Endothelial cell of umbilical vein (primary cell): Measurements from ENCODE around the gene ZRSR2. TPM values are rescaled to one million over a fixed set of nuclear protein-coding genes. Genes with fewer than 3 reads are reported as not detected.

Experiments used
- Bru-seq: library from RNA; stranded (reverse); fragments of 400-500 nt; gene quantifications from one replicate; lab custom pipeline; 2021; lab: Mats Ljungman, UMichigan
- BruChase-seq, 2 experiments: library from RNA; stranded (reverse); fragments of 400-500 nt; gene quantifications; one replicate each; lab custom pipeline; 2021; lab: Mats Ljungman, UMichigan
- BruUV-seq: library from RNA; stranded (reverse); fragments of 400-500 nt; replicated peaks from 2 replicates; lab custom pipeline; 2021; lab: Mats Ljungman, UMichigan
- CTCF ChIA-PET: fragments of 300-600, 350-600 bp; sonication (Branson Sonifier 250); formaldehyde crosslinking; loops from one replicate; lab custom pipeline; 2021; ENCODE audit warnings: antibody characterized with exemption, inconsistent platforms; lab: Charles Lee
- POLR2A ChIA-PET: fragments of 300-600, 350-600 bp; sonication (Branson Sonifier 250); formaldehyde crosslinking; loops from one replicate; lab custom pipeline; 2021; ENCODE audit warnings: antibody characterized with exemption, inconsistent platforms; lab: Charles Lee
- DNase-seq: peaks from one replicate; pipeline ENCODE4 v3.0.0-alpha.2; 2011; ENCODE audit warnings: low read depth, low spot score
- FAIRE-seq: peaks from 2 replicates; lab custom pipeline; 2011; peaks lifted over from hg19 to GRCh38; lab: Jason Lieb, UNC
- H2AFZ ChIP-seq: 2 replicates; pipeline ENCODE4 v1.6.0; 2012; ENCODE audit warnings: low read depth, low read length, control low read depth, inconsistent platforms
- H3K27ac ChIP-seq: 2 replicates; pipeline ENCODE4 v1.5.1; 2011; ENCODE audit warnings: low read depth, mild to moderate bottlenecking, control low read depth, low read length, moderate library complexity; ENCODE audit not compliant: insufficient read depth
- H3K27me3 ChIP-seq, 2 experiments: 2 replicates each; pipeline versions ENCODE4 v1.6.0 to v1.6.1; 2011; ENCODE audit warnings: low read length in 2 of 2, mixed read lengths in 1 of 2; ENCODE audit not compliant: control insufficient read depth in 2 of 2, insufficient read depth in 2 of 2
- H3K36me3 ChIP-seq, 2 experiments: 2 replicates in 1 of 2; 3 replicates in 1 of 2; pipeline ENCODE4 v1.5.1; 2011; ENCODE audit warnings: low read length in 2 of 2, mild to moderate bottlenecking in 1 of 2, moderate library complexity in 1 of 2; ENCODE audit not compliant: control insufficient read depth in 2 of 2, insufficient read depth in 2 of 2; ENCODE audit errors: extremely low read depth in 1 of 2
- H3K4me1 ChIP-seq: 3 replicates; pipeline ENCODE4 v1.5.1; 2011; ENCODE audit warnings: mild to moderate bottlenecking, low read length; ENCODE audit not compliant: control insufficient read depth, insufficient read depth; ENCODE audit errors: extremely low read depth
- H3K4me2 ChIP-seq: 2 replicates; pipeline ENCODE4 v1.6.1; 2011; ENCODE audit warnings: low read length, control low read depth, mixed read lengths; ENCODE audit not compliant: insufficient read depth
- H3K4me3 ChIP-seq, 3 experiments: fragments of 200-600 bp in 1 of 3; sonication (generic), shearing (Covaris generic) in 1 of 3; replicated peaks in 1 of 3; 2 replicates each; pipeline ENCODE4 v1.5.1; 2011 to 2016; ENCODE audit warnings: control low read depth in 3 of 3, low read length in 3 of 3, mild to moderate bottlenecking in 2 of 3, inconsistent platforms in 1 of 3, low read depth in 1 of 3, moderate library complexity in 1 of 3; ENCODE audit not compliant: insufficient read depth in 1 of 3
- H3K79me2 ChIP-seq: 2 replicates; pipeline ENCODE4 v1.6.0; 2012; ENCODE audit warnings: low read length, inconsistent platforms; ENCODE audit not compliant: control insufficient read depth, insufficient read depth
- H3K9ac ChIP-seq: replicated peaks from 2 replicates; pipeline ENCODE3; 2011; ENCODE audit warnings: low read length, control low read depth; ENCODE audit not compliant: insufficient read depth; ENCODE audit errors: extremely low read depth
- H3K9me1 ChIP-seq: replicated peaks from 3 replicates; pipeline ENCODE4 v1.6.0; 2011; ENCODE audit warnings: mild to moderate bottlenecking, low read length; ENCODE audit not compliant: control insufficient read depth, insufficient read depth; ENCODE audit errors: extremely low read depth
- H3K9me3 ChIP-seq: replicated peaks from 2 replicates; pipeline ENCODE4 v1.5.1; 2012; ENCODE audit warnings: low read length, inconsistent platforms; ENCODE audit not compliant: control insufficient read depth, insufficient read depth
- H4K20me1 ChIP-seq: replicated peaks from 2 replicates; pipeline ENCODE3; 2011; ENCODE audit warnings: mild to moderate bottlenecking, low read length; ENCODE audit not compliant: control insufficient read depth, insufficient read depth; ENCODE audit errors: extremely low read depth
- EZH2 ChIP-seq: IDR thresholded peaks from 2 replicates; pipeline ENCODE4 v1.6.1; 2012; ENCODE audit warnings: borderline replicate concordance, low read depth, mild to moderate bottlenecking, moderate library complexity, low read length, inconsistent platforms; ENCODE audit not compliant: severe bottlenecking
- POLR2A ChIP-seq: IDR thresholded peaks from 2 replicates; pipeline ENCODE4 v1.6.1; 2012; ENCODE audit warnings: low read depth, mild to moderate bottlenecking, control low read depth, low read length
- POLR2AphosphoS5 ChIP-seq: IDR thresholded peaks from 2 replicates; pipeline ENCODE4 v1.6.1; 2012; ENCODE audit warnings: low read depth, mild to moderate bottlenecking, control low read depth, low read length, moderate library complexity; ENCODE audit not compliant: insufficient read depth
- dilution Hi-C: fragments of 300-500 bp; cut with MboI; formaldehyde crosslinking; loops from one replicate; pipeline ENCODE4 v1.15.0; 2019; ENCODE audit warnings: low sequenced_read_pairs; ENCODE audit not compliant: extremely low pct_ligation_motif_present
- intact Hi-C: fragments of 100-400 bp; cut with micrococcal nuclease; formaldehyde crosslinking; loops from one replicate; pipeline ENCODE4 v1.10.0; 2022
- long read RNA-seq: library from polyadenylated mRNA; stranded (forward); transcript quantifications from one replicate; pipeline ENCODE4 v2.0.0, GENCODE V29; 2021
- polyA minus RNA-seq, 3 experiments: library from RNA; depleted of rRNA, polyadenylated mRNA; stranded (reverse); fragments of >200 nt; gene quantifications; 1 replicate in 1 of 3; 2 replicates in 2 of 3; pipeline ENCODE4 v1.2.3, GENCODE V29; 2011
- polyA plus RNA-seq, 4 experiments: library from polyadenylated mRNA; depleted of rRNA in 3 of 4; stranded (reverse) in 3 of 4; unstranded in 1 of 4; fragments of >200 nt; gene quantifications; 2 replicates each; pipeline versions ENCODE4 v1.2.1 to v1.2.3, GENCODE V29; 2011 to 2012; ENCODE audit warnings: missing spikeins in 1 of 4
- total RNA-seq: library from RNA; stranded (reverse); gene quantifications from 2 replicates; pipeline ENCODE4 v1.2.3, GENCODE V29; 2021

The ZRSR2 gene, protein sequence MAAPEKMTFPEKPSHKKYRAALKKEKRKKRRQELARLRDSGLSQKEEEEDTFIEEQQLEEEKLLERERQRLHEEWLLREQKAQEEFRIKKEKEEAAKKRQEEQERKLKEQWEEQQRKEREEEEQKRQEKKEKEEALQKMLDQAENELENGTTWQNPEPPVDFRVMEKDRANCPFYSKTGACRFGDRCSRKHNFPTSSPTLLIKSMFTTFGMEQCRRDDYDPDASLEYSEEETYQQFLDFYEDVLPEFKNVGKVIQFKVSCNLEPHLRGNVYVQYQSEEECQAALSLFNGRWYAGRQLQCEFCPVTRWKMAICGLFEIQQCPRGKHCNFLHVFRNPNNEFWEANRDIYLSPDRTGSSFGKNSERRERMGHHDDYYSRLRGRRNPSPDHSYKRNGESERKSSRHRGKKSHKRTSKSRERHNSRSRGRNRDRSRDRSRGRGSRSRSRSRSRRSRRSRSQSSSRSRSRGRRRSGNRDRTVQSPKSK
- 8.1 and 9.4 TPM in 2 replicates for total RNA-seq
- 2.4 and 3.3 TPM in 2 replicates for polyA plus RNA-seq
- polyA plus RNA-seq (2011; cell fraction: cytosol; rRNA removed) = 4.2 and 4.4 TPM in 2 replicates
- polyA plus RNA-seq (2011; cell fraction: nucleus; rRNA removed) = 9.7 and 14.8 TPM in 2 replicates
- polyA plus RNA-seq (2012) = 9.5 and 11.4 TPM in 2 replicates
- 1.9 and 2.3 TPM in 2 replicates for polyA minus RNA-seq
- polyA minus RNA-seq (2011; cell fraction: cytosol; rRNA and poly(A)+ RNA removed) = 2.4 TPM
- 3.1 and 3.2 TPM in 2 replicates for polyA minus RNA-seq (2011; cell fraction: nucleus; rRNA and poly(A)+ RNA removed)
- percentile 61 among the genes with signal in this experiment for Bru-seq, nascent RNA
- BruChase-seq, experiment 1, labeled RNA remaining after a 6-hour chase = percentile 69 among the genes with signal in this experiment
- percentile 70 among the genes with signal in this experiment for BruChase-seq, experiment 2, labeled RNA remaining after a 2-hour chase
- long read RNA-seq, transcript ZRSR2-201 (11 exons, 1,491 nt) = major isoform, 13 of 28 reads
- long read RNA-seq, partial matches to known transcripts = 2 of 28 reads
- long read RNA-seq, other reads (novel, unspliced or antisense) = 13 of 28 reads

DNA sequence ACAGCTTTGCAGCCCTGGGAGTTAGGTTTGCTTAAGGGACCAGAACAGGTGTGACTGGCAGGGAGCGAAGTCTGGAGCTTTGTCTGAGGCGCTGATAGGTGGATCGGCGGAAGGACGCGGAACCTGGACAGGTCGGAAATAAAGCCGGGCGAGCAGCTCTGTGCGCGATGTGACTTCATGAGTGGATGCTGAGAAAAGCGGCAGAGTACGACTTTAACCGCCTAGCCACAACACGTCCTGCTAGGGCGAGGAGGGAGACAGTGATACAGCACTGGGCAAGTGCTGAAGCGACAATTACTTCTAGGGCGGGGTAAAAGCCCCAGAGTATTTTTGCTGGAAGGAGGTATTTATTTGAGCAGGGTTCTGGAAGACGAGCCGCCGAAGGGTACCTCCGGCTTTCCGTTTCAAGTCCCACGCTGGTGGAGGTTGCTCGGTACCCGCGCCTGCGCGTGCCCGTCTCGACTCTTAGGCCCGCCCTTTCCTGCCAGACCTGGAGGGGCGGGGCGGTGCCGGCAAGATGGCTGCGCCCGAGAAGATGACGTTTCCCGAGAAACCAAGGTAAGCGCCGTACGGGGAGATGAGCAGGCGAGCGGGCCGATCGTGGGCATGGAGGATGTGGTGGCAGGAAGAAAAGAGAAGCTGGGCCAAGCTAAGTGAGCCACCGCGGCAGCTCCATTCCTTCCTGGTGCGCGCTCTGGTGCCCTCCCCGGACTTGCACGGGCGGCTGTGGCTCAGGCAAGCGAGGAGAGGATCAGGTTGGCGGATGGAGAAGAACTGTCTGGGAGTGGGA lies at the start of gene ZRSR2:
TSS of gene ZRSR2 (plus strand) at position 506 of the 790 bp plus-strand sequence. CDS start at position 518, 12 bp downstream.
- H3K4me3 ChIP-seq = peak within 1 kb of the TSS; percentile 47 to 68 (median 53)
- no peaks in the 10 kb centered on the region for H3K79me2 ChIP-seq
- H3K27me3 ChIP-seq = no peaks in the 10 kb centered on the region
- H3K4me1 ChIP-seq = peaks cover 5% of the 10 kb centered on the region
- TF ChIP-seq EZH2 (no peak), POLR2AphosphoS5 (peak; percentile 41), POLR2A (peak; percentile 78)
- ChIA-PET CTCF (interaction anchor here (1.0 kb wide), 2 partner anchors 12 to 655 kb away, joined by 3 read pairs; no protein-coding TSS in a partner anchor), POLR2A (no interaction called here)
- peak within 1 kb of the TSS; percentile 53 for H3K9ac ChIP-seq
- no peaks in the 10 kb centered on the region for H3K36me3 ChIP-seq
- peak within 1 kb of the TSS; percentile 98 for H2AFZ ChIP-seq
- H3K4me2 ChIP-seq = peak within 1 kb of the TSS; percentile 93
- intact Hi-C loops = loop anchor here (10.0 kb wide), 1 partner anchor 105 kb away; no protein-coding TSS in a partner anchor
- H4K20me1 ChIP-seq = no peaks in the 10 kb centered on the region
- H3K9me1 ChIP-seq = no peaks in the 10 kb centered on the region
- DNase-seq (peak; percentile 80), FAIRE-seq (peak; percentile 98)
- H3K27ac ChIP-seq = peak within 1 kb of the TSS; percentile 29
- dilution Hi-C loops = no loop called here
- TSS peak; percentile 57 for BruUV-seq
- no peaks in the 10 kb centered on the region for H3K9me3 ChIP-seq
